HCT116 (cell line): ENCODE results near the gene FLYWCH1. TPM values are rescaled to one million over a fixed set of nuclear protein-coding genes. Genes with fewer than 3 reads are reported as not detected.

Experiments used
- ATAC-seq: fragments of 200-7000 bp; cut with Tn5 transposase; 2 replicates; pipeline ENCODE4 v1.9.1; 2020; ENCODE audit warnings: mild to moderate bottlenecking, moderate library complexity
- BruUV-seq: library from RNA; stranded (reverse); fragments of 400-500 nt; replicated peaks from 2 replicates; lab custom pipeline; 2021; lab: Mats Ljungman, UMichigan
- CTCF ChIA-PET: fragments of 300-600 bp; sonication (Branson Sonifier 250); formaldehyde crosslinking; loops from one replicate; lab custom pipeline; 2021; ENCODE audit warnings: antibody characterized with exemption; lab: Charles Lee
- POLR2A ChIA-PET: fragments of 300-600, 350-600 bp; sonication (Branson Sonifier 250); formaldehyde crosslinking; loops from one replicate; lab custom pipeline; 2021; ENCODE audit warnings: antibody characterized with exemption; lab: Charles Lee
- RAD21 ChIA-PET, 2 experiments: fragments of 300-600 bp; sonication (Branson Sonifier 250); formaldehyde crosslinking; loops; one replicate each; lab custom pipeline; 2023; ENCODE audit warnings: low total read pairs in 2 of 2; ENCODE audit not compliant: uncharacterized antibody in 2 of 2, unreplicated experiment in 2 of 2, low non-redundant PET in 1 of 2; lab: Charles Lee
- DNase-seq: peaks from one replicate; pipeline ENCODE4 v3.0.0-alpha.2; 2010; ENCODE audit warnings: low read depth, low spot score
- H2AFZ ChIP-seq: fragments of 200-600 bp; shearing (Covaris generic), sonication (generic); 2 replicates; pipeline ENCODE4 v1.6.1; 2017; ENCODE audit warnings: low read depth, mixed run types, mixed read lengths, antibody characterized with exemption, low read length; ENCODE audit not compliant: poor library complexity, severe bottlenecking
- H3K27ac ChIP-seq: 2 replicates; pipeline ENCODE4 v1.5.1; 2012; ENCODE audit warnings: low read depth, low read length
- H3K27me3 ChIP-seq: fragments of 200-600 bp; sonication (generic); 2 replicates; pipeline ENCODE4 v1.6.1; 2016; ENCODE audit warnings: mixed run types, low read length, mixed read lengths; ENCODE audit not compliant: insufficient read depth
- H3K36me3 ChIP-seq, 2 experiments: fragments of 200-500 bp in 1 of 2; fragments of 200-600 bp in 1 of 2; sonication (Bioruptor generic) in 1 of 2; sonication (generic) in 1 of 2; 2 replicates each; pipeline versions ENCODE4 v1.5.1 to v1.6.1; 2014 to 2016; ENCODE audit warnings: low read length in 2 of 2, inconsistent platforms in 1 of 2, mixed read lengths in 1 of 2, mixed run types in 1 of 2; ENCODE audit not compliant: insufficient read depth in 2 of 2, control insufficient read depth in 1 of 2
- H3K4me1 ChIP-seq, 2 experiments: fragments of 200-600 bp in 1 of 2; sonication (generic) in 1 of 2; 2 replicates each; pipeline versions ENCODE4 v1.5.1 to v1.6.1; 2012 to 2017; ENCODE audit warnings: low read length in 2 of 2, inconsistent platforms in 1 of 2, mild to moderate bottlenecking in 1 of 2, mixed read lengths in 1 of 2, mixed run types in 1 of 2, moderate library complexity in 1 of 2; ENCODE audit not compliant: insufficient read depth in 2 of 2, control insufficient read depth in 1 of 2
- H3K4me2 ChIP-seq: fragments of 200-600 bp; sonication (generic); 2 replicates; pipeline ENCODE4 v1.6.1; 2017; ENCODE audit warnings: mixed run types, low read length, mixed read lengths
- H3K4me3 ChIP-seq, 2 experiments: fragments of 200-600 bp in 1 of 2; sonication (generic) in 1 of 2; replicated peaks in 1 of 2; 2 replicates each; pipeline ENCODE4 v1.5.1; 2011 to 2016; ENCODE audit warnings: low read length in 2 of 2, control low read depth in 1 of 2, low read depth in 1 of 2, mild to moderate bottlenecking in 1 of 2, mixed read lengths in 1 of 2, mixed run types in 1 of 2
- H3K79me2 ChIP-seq: fragments of 200-600 bp; sonication (generic); 2 replicates; pipeline ENCODE4 v1.6.1; 2017; ENCODE audit warnings: mild to moderate bottlenecking, mixed run types, low read length, moderate library complexity, mixed read lengths; ENCODE audit not compliant: insufficient read depth
- H3K9ac ChIP-seq: fragments of 200-600 bp; sonication (generic); 2 replicates; pipeline ENCODE4 v1.6.1; 2016; ENCODE audit warnings: low read length, mixed read lengths
- H3K9me2 ChIP-seq: fragments of 200-600 bp; sonication (generic), shearing (Covaris generic); 2 replicates; pipeline ENCODE4 v1.6.1; 2017; ENCODE audit warnings: mixed run types, mild to moderate bottlenecking, moderate library complexity; ENCODE audit not compliant: insufficient read depth
- H3K9me3 ChIP-seq, 2 experiments: fragments of 200-500 bp in 1 of 2; fragments of 200-600 bp in 1 of 2; sonication (Bioruptor generic) in 1 of 2; sonication (generic) in 1 of 2; 2 replicates each; pipeline ENCODE4 v1.6.1; 2014 to 2017; ENCODE audit warnings: low read length in 2 of 2, mixed read lengths in 2 of 2, inconsistent platforms in 1 of 2, low read depth in 1 of 2, mild to moderate bottlenecking in 1 of 2, mixed run types in 1 of 2, moderate library complexity in 1 of 2; ENCODE audit not compliant: control insufficient read depth in 1 of 2, insufficient read depth in 1 of 2
- H4K20me1 ChIP-seq: fragments of 200-600 bp; sonication (generic), shearing (Covaris generic); 2 replicates; pipeline ENCODE4 v1.6.1; 2017; ENCODE audit warnings: mixed run types, mild to moderate bottlenecking, moderate library complexity; ENCODE audit not compliant: insufficient read depth
- CBX3 ChIP-seq: IDR thresholded peaks from 2 replicates; pipeline ENCODE4 v1.6.1; 2012; ENCODE audit warnings: low read depth
- CTCF ChIP-seq, 3 experiments: fragments of 200-600 bp in 1 of 3; sonication (generic) in 1 of 3; IDR thresholded peaks in 2 of 3; conservative IDR thresholded peaks in 1 of 3; 2 replicates each; pipeline ENCODE4 v1.5.1; 2012 to 2017; ENCODE audit warnings: low read depth in 2 of 3, low read length in 2 of 3, antibody characterized with exemption in 1 of 3, borderline replicate concordance in 1 of 3, control low read depth in 1 of 3, mild to moderate bottlenecking in 1 of 3, mixed read lengths in 1 of 3, mixed run types in 1 of 3, moderate library complexity in 1 of 3; ENCODE audit not compliant: insufficient read depth in 1 of 3
- EGR1 ChIP-seq: IDR thresholded peaks from 2 replicates; pipeline ENCODE4 v1.6.1; 2012; ENCODE audit warnings: low read depth
- FOSL1 ChIP-seq: IDR thresholded peaks from 2 replicates; pipeline ENCODE4 v1.6.1; 2012; ENCODE audit warnings: low read depth
- POLR2AphosphoS5 ChIP-seq: IDR thresholded peaks from 2 replicates; pipeline ENCODE4 v1.6.1; 2011; ENCODE audit warnings: mild to moderate bottlenecking, low read depth, low read length, moderate library complexity
- REST ChIP-seq: IDR thresholded peaks from 2 replicates; pipeline ENCODE4 v1.6.1; 2012; ENCODE audit warnings: low read depth
- SRF ChIP-seq: IDR thresholded peaks from 2 replicates; pipeline ENCODE4 v1.6.1; 2012; ENCODE audit warnings: low read depth
- TCF7L2 ChIP-seq: IDR thresholded peaks from 2 replicates; pipeline ENCODE4 v1.7.0; 2011; ENCODE audit warnings: borderline replicate concordance, inconsistent platforms; ENCODE audit not compliant: insufficient read depth, insufficient read length; ENCODE audit errors: extremely low read depth
- intact Hi-C: fragments of 100-400 bp; cut with micrococcal nuclease; formaldehyde crosslinking; loops from 2 replicates; pipeline ENCODE4 v1.10.0; 2022
- total RNA-seq: library from RNA; stranded (reverse); gene quantifications from one replicate; pipeline ENCODE4 v1.2.1, GENCODE V29; 2021; ENCODE audit not compliant: unreplicated experiment

FLYWCH1 gene
- total RNA-seq, 1 experiment from 2014 or later = 66.6 TPM

DNA sequence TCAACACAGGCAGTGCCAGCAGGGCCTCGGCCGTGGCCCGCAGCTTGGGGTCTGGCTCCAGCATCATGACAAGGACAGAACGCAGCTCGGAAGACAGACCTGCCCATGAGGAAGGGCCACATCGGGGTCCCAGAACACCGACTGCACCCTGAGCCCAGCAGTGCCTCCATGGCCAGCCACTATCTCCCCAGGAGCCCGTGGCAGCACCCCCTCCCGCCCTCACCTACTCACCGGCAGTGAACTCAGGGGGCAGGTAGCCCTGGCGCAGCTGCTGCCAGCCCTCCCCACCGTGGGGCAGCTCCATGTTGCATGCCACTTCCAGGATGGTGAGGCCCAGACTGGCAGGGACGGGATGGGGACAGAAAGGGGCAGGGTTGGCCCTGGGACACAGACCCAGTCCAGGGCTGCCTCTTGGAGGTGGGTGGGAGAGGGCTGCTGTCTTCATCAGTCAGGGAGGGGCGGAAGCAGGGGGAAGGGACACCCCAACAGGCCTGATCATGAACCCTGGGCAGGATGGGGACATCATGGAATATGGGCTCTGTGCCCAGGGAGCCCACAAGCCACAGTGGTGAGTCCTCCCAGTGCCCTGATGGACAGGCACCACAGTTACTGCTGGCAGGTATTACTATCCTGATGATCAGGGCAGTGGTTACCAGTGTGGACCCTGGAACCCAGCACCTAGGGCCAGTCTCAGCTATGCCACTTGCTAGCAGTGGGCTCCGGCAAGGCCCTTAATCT, 62.8 kb downstream of the FLYWCH1 start:
- H3K9me3 ChIP-seq = no peaks in the 10 kb centered on the region
- H2AFZ ChIP-seq = no peak overlapping the region
- no peak overlapping the region for H3K4me2 ChIP-seq
- H3K9ac ChIP-seq = no peak overlapping the region
- peaks cover 11 to 31% of the 10 kb centered on the region in 2 experiments; a peak in 3 of 4 replicates for H3K4me1 ChIP-seq
- no peaks in the 10 kb centered on the region for H3K9me2 ChIP-seq
- H3K79me2 ChIP-seq = peaks cover 76% of the 10 kb centered on the region
- no TSS peak for BruUV-seq
- no peak overlapping the region for H3K4me3 ChIP-seq
- peaks cover 6% of the 10 kb centered on the region; the same call in 1 of the 2 replicates for H4K20me1 ChIP-seq
- ATAC-seq = no peak
- peak; percentile 13; the same call in 1 of the 2 replicates for TF ChIP-seq POLR2AphosphoS5
- TF ChIP-seq REST = no peak
- TF ChIP-seq CTCF (IDR thresholded peaks at IDR 0.05 in 2 of 3, conservative IDR thresholded peaks at IDR 0.05 in 1 of 3; ENCODE audit: borderline replicate concordance in 1 of 3, insufficient read depth in 1 of 3, low read depth in 2 of 3, low read length in 2 of 3) = no peak
- TF ChIP-seq EGR1 = no peak
- no peak for TF ChIP-seq TCF7L2
- no peak for TF ChIP-seq SRF
- TF ChIP-seq FOSL1 = no peak
- TF ChIP-seq CBX3 = no peak
- intact Hi-C loops = no loop called here
- H3K36me3 ChIP-seq = peaks cover 5 to 40% of the 10 kb centered on the region in 2 experiments; a peak in 3 of 4 replicates
- H3K27ac ChIP-seq = peak overlapping the region; percentile 8; the same call in 1 of the 2 replicates
- no peaks in the 10 kb centered on the region for H3K27me3 ChIP-seq
- ChIA-PET CTCF (no interaction called here), POLR2A (interaction anchor here (1.0 kb wide), 1 partner anchor 54 kb away, joined by 3 read pairs; no protein-coding TSS in a partner anchor), RAD21 (no interaction called here)
- DNase-seq = no peak
